Measurements from ENCODE around the gene SCAPER. TPM values are rescaled to one million over a fixed set of nuclear protein-coding genes. Genes with fewer than 3 reads are reported as not detected.

Gene SCAPER
- total RNA-seq, 1 experiment from 2014 or later, result 7.4 TPM

GRCh38 chr15:76823890-76824289 lies 81.2 kb downstream of the SCAPER start:
- no peak overlapping the region for H3K23ac ChIP-seq (ENCODE audit: insufficient read length, low read depth, low read length)
- H3K9me3 ChIP-seq (ENCODE audit: control insufficient read depth, low read depth, low read length), result no peaks in the 10 kb centered on the region
- H3K56ac ChIP-seq (ENCODE audit: insufficient read length, low read depth, low read length), result no peak overlapping the region
- no peaks in the 10 kb centered on the region for H3K79me2 ChIP-seq (ENCODE audit: insufficient read depth, low read length)
- no peak overlapping the region for H2AK5ac ChIP-seq (ENCODE audit: insufficient read length, low read length)
- H2BK5ac ChIP-seq (ENCODE audit: insufficient read length, low read length), result no peak overlapping the region
- no peak overlapping the region for H4K8ac ChIP-seq (replicated peaks; ENCODE audit: insufficient read length, low read depth, low read length)
- H2AFZ ChIP-seq (ENCODE audit: low read length), result no peak overlapping the region
- H3K79me1 ChIP-seq (ENCODE audit: insufficient read depth, low read depth, low read length, poor library complexity, severe bottlenecking), result no peaks in the 10 kb centered on the region
- peaks cover 5 to 9% of the 10 kb centered on the region in 2 experiments; a peak in 3 of 5 replicates for H3K9me3 Mint-ChIP-seq
- no peaks in the 10 kb centered on the region for H3K23me2 ChIP-seq (ENCODE audit: insufficient read length, low read depth, low read length, poor library complexity, severe bottlenecking)
- H3K27me3 Mint-ChIP-seq (ENCODE audit: low read depth), result no peaks in the 10 kb centered on the region
- no peak for DNase-seq
- H2BK20ac ChIP-seq (ENCODE audit: low read depth, low read length, poor library complexity, severe bottlenecking), result no peak overlapping the region
- H3K4me2 ChIP-seq (ENCODE audit: insufficient read depth, insufficient read length, low read length), result no peak overlapping the region
- no peak overlapping the region for H3K18ac ChIP-seq (ENCODE audit: insufficient read length, low read depth, low read length)
- peaks cover 6 to 7% (median 6%) of the 10 kb centered on the region in 3 experiments; a peak in 5 of 7 replicates for H3K36me3 Mint-ChIP-seq (ENCODE audit: insufficient read depth in 1 of 3, low read depth in 3 of 3)
- H3K14ac ChIP-seq (ENCODE audit: insufficient read depth, low read length), result no peak overlapping the region
- no peaks in the 10 kb centered on the region for H3K4me1 Mint-ChIP-seq
- no peak overlapping the region for H3K27ac Mint-ChIP-seq
- no CpG with 5 or more reads among the region's 4 CpGs for WGBS (ENCODE audit: extremely low coverage, insufficient read length, low lambda C conversion rate)
- H4K91ac ChIP-seq (ENCODE audit: insufficient read length, low read depth, low read length), result no peak overlapping the region
- no peak overlapping the region for H3K4me3 Mint-ChIP-seq
- H2BK15ac ChIP-seq (ENCODE audit: low read depth, low read length), result no peak overlapping the region
- no peak overlapping the region for H3T11ph ChIP-seq (ENCODE audit: low read length)
- no peak for TF ChIP-seq CTCF (conservative IDR thresholded peaks at IDR 0.05)
- no peak overlapping the region for H3K27ac ChIP-seq (ENCODE audit: insufficient read length, low read depth, low read length)
- H4K5ac ChIP-seq (ENCODE audit: insufficient read length, low read depth, low read length), result no peak overlapping the region
- no peaks in the 10 kb centered on the region for H3K4me1 ChIP-seq (ENCODE audit: insufficient read depth, low read length)
- H2BK12ac ChIP-seq (ENCODE audit: insufficient read length, low read depth, low read length), result no peak overlapping the region
- H3K4ac ChIP-seq (ENCODE audit: low read depth, low read length), result no peak overlapping the region
- no peaks in the 10 kb centered on the region for H3K27me3 ChIP-seq (ENCODE audit: insufficient read depth, low read length)
- H3K9ac ChIP-seq (ENCODE audit: extremely low read depth, insufficient read length, low read length), result no peak overlapping the region
- no peak overlapping the region for H2BK120ac ChIP-seq (ENCODE audit: low read depth, low read length, poor library complexity, severe bottlenecking)
- H4K20me1 ChIP-seq (ENCODE audit: control insufficient read depth, insufficient read depth, insufficient read length), result no peaks in the 10 kb centered on the region

Data from H9 (cell line).